B cell (primary cell): Measurements from ENCODE around the gene AOC1. TPM values are rescaled to one million over a fixed set of nuclear protein-coding genes. Genes with fewer than 3 reads are reported as not detected.

ENCODE experiments used
- ATAC-seq: fragments of 200-7000 bp; cut with Tn5 transposase; one replicate; pipeline ENCODE4 v1.10.0; 2021; ENCODE audit warnings: low read depth, mild to moderate bottlenecking, moderate number of reproducible peaks, moderate library complexity
- CTCF ChIA-PET: fragments of 350-600 bp; sonication (Branson Sonifier 250); formaldehyde crosslinking; loops from one replicate; lab custom pipeline; 2021; ENCODE audit warnings: antibody characterized with exemption, inconsistent platforms; lab: Charles Lee
- POLR2A ChIA-PET: fragments of 350-600 bp; sonication (Branson Sonifier 250); formaldehyde crosslinking; loops from one replicate; lab custom pipeline; 2021; ENCODE audit warnings: antibody characterized with exemption; lab: Charles Lee
- DNase-seq: peaks from one replicate; pipeline ENCODE4 v3.0.0; 2013
- H2AFZ ChIP-seq: 2 replicates; pipeline ENCODE4 v1.6.1; 2012; ENCODE audit warnings: mild to moderate bottlenecking, low read depth, low read length; ENCODE audit not compliant: insufficient read depth, poor library complexity, severe bottlenecking
- H3K27ac ChIP-seq, 2 donors: 1 replicate in 1 of 2; 2 replicates in 1 of 2; pipeline ENCODE4 v1.5.1; 2012 to 2013; ENCODE audit warnings: low read length in 2 of 2, mild to moderate bottlenecking in 2 of 2, moderate library complexity in 1 of 2
- H3K27me3 ChIP-seq, 4 experiments: fragments of 200-600 bp in 1 of 4; sonication (generic) in 1 of 4; replicated peaks in 1 of 4; 1 replicate in 2 of 4; 2 replicates in 2 of 4; pipeline versions ENCODE4 v1.6.1 to v1.7.0; 2013 to 2016; ENCODE audit warnings: low read length in 3 of 4, mild to moderate bottlenecking in 2 of 4, mixed read lengths in 1 of 4, moderate library complexity in 1 of 4; ENCODE audit not compliant: insufficient read depth in 4 of 4, control insufficient read depth in 3 of 4; ENCODE audit errors: control extremely low read depth in 1 of 4
- H3K36me3 ChIP-seq, 2 experiments: replicated peaks in 1 of 2; 1 replicate in 1 of 2; 2 replicates in 1 of 2; pipeline versions ENCODE4 v1.6.1 to v1.7.1; 2013; ENCODE audit warnings: low read length in 1 of 2; ENCODE audit not compliant: insufficient read depth in 2 of 2, control insufficient read depth in 1 of 2; ENCODE audit errors: control extremely low read depth in 1 of 2, extremely low read depth in 1 of 2
- H3K4me1 ChIP-seq, 2 donors: fragments of 200-600 bp in 1 of 2; sonication (generic) in 1 of 2; 1 replicate in 1 of 2; 2 replicates in 1 of 2; pipeline versions ENCODE4 v1.5.1 to v1.6.1; 2013 to 2017; ENCODE audit warnings: low read length in 2 of 2; ENCODE audit not compliant: control insufficient read depth in 2 of 2, insufficient read depth in 2 of 2
- H3K4me2 ChIP-seq: replicated peaks from 2 replicates; pipeline ENCODE3; 2012; ENCODE audit warnings: mild to moderate bottlenecking, low read depth, low read length; ENCODE audit not compliant: poor library complexity, severe bottlenecking
- H3K4me3 ChIP-seq, 5 experiments: fragments of 200-600 bp in 1 of 5; sonication (generic) in 1 of 5; 1 replicate in 3 of 5; 2 replicates in 2 of 5; pipeline versions ENCODE4 v1.5.1 to v1.7.0; 2011 to 2016; ENCODE audit warnings: low read length in 4 of 5, mild to moderate bottlenecking in 4 of 5, low read depth in 2 of 5, control low read depth in 1 of 5, moderate library complexity in 1 of 5; ENCODE audit not compliant: insufficient read depth in 1 of 5; ENCODE audit errors: control extremely low read depth in 1 of 5, extremely low read depth in 1 of 5
- H3K79me2 ChIP-seq: fragments of 200-600 bp; sonication (generic); one replicate; pipeline ENCODE4 v1.6.0; 2016; ENCODE audit warnings: low read length; ENCODE audit not compliant: control insufficient read depth, insufficient read depth
- H3K9ac ChIP-seq: fragments of 200-600 bp; sonication (generic); 2 replicates; pipeline ENCODE4 v1.6.1; 2017; ENCODE audit warnings: mild to moderate bottlenecking, low read length, moderate library complexity
- H3K9me3 ChIP-seq, 3 donors: one replicate each; pipeline versions ENCODE4 v1.6.1 to v1.7.1; 2013; ENCODE audit warnings: low read length in 2 of 3; ENCODE audit not compliant: control insufficient read depth in 2 of 3, insufficient read depth in 1 of 3; ENCODE audit errors: control extremely low read depth in 1 of 3
- H4K20me1 ChIP-seq: 2 replicates; pipeline ENCODE4 v1.6.0; 2012; ENCODE audit warnings: mild to moderate bottlenecking, low read length; ENCODE audit not compliant: insufficient read depth, control insufficient read depth, poor library complexity, severe bottlenecking
- H3K27ac Mint-ChIP-seq: one replicate; pipeline ENCODE4 v1.8.0; 2021; ENCODE audit warnings: mixed read lengths
- H3K27me3 Mint-ChIP-seq: one replicate; pipeline ENCODE4 v1.8.0; 2021; ENCODE audit warnings: mixed read lengths
- H3K4me1 Mint-ChIP-seq: one replicate; pipeline ENCODE4 v1.8.0; 2021; ENCODE audit warnings: mixed read lengths
- H3K4me3 Mint-ChIP-seq: one replicate; pipeline ENCODE4 v1.8.0; 2021; ENCODE audit warnings: mixed read lengths
- H3K9me3 Mint-ChIP-seq: one replicate; pipeline ENCODE4 v1.8.0; 2022; ENCODE audit warnings: mixed read lengths; ENCODE audit not compliant: insufficient read depth
- CTCF ChIP-seq: fragments of 200-600 bp; IDR thresholded peaks from one replicate; pipeline ENCODE4 v1.8.0; 2022; ENCODE audit warnings: antibody characterized with exemption, mild to moderate bottlenecking
- EZH2 ChIP-seq: IDR thresholded peaks from 2 replicates; pipeline ENCODE4 v1.6.1; 2012; ENCODE audit warnings: borderline replicate concordance, low read depth, mild to moderate bottlenecking, moderate library complexity, low read length; ENCODE audit not compliant: insufficient read depth, poor library complexity, severe bottlenecking
- WGBS: methylation state at CpG from one replicate; pipeline ENCODE4 v1.1.5; 2013; ENCODE audit warnings: missing lambda C conversion rate; ENCODE audit not compliant: insufficient coverage; 5-methylcytosine and 5-hydroxymethylcytosine counted together
- intact Hi-C: fragments of 100-400 bp; cut with micrococcal nuclease; formaldehyde crosslinking; loops from one replicate; pipeline ENCODE4 v1.10.0; 2022
- polyA plus RNA-seq: library from polyadenylated mRNA; depleted of rRNA; stranded (reverse); fragments of >200 nt; gene quantifications from 2 replicates; pipeline ENCODE4 v1.2.3, GENCODE V29; 2012
- total RNA-seq, 2 donors: library from RNA; stranded (reverse); fragments of 120-200 nt in 1 of 2; gene quantifications; 1 replicate in 1 of 2; 2 replicates in 1 of 2; pipeline versions ENCODE4 v1.2.3 to v1.2.4, GENCODE V29; 2013 to 2022

The AOC1 gene
- total and polyA plus RNA-seq, 2 donors (not counting 1 experiment from before 2014, with no cell fraction given), result 0.07 TPM; not detected in 1

- CTCF ChIA-PET, result no interaction called here
Measured at GRCh38 chr7:150835702-150836280, 16.5 kb upstream of the AOC1 start.

More at GRCh38 chr7:150835702-150836280, 16.5 kb upstream of the AOC1 start:
- H3K36me3 ChIP-seq, result no peaks in the 10 kb centered on the region
- no peak overlapping the region for H2AFZ ChIP-seq
- H3K27ac ChIP-seq, result no peak overlapping the region
- H3K4me3 ChIP-seq, result no peak overlapping the region
- Mint-ChIP-seq H3K4me1 (no peaks in the 10 kb centered on the region), H3K27me3 (peaks cover 29% of the 10 kb centered on the region), H3K4me3 (no peak overlapping the region), H3K27ac (no peak overlapping the region), H3K9me3 (no peaks in the 10 kb centered on the region)
- DNase-seq, result no peak
- no peaks in the 10 kb centered on the region for H3K4me1 ChIP-seq
- H3K9ac ChIP-seq, result no peak overlapping the region
- no peak for ATAC-seq
- H3K9me3 ChIP-seq, result peaks cover 0 to 1% (median 0%) of the 10 kb centered on the region in 3 donors
- WGBS, result 86% methylated on average over 5 of the region's 6 CpGs
- intact Hi-C loops, result no loop called here
- peaks cover 0 to 14% (median 4%) of the 10 kb centered on the region in 4 experiments for H3K27me3 ChIP-seq
- POLR2A ChIA-PET, result no interaction called here
- no peak overlapping the region for H3K4me2 ChIP-seq
- no peaks in the 10 kb centered on the region for H4K20me1 ChIP-seq
- TF ChIP-seq EZH2, result no peak
- TF ChIP-seq CTCF, result no peak
- no peaks in the 10 kb centered on the region for H3K79me2 ChIP-seq
